Activated T-helper 9 cell treated with anti-CD3 and anti-CD28 coated beads, Interleukin-2, amount 50 U/mL, for 16 hours (primary cell): Measurements from ENCODE around the gene MEGF10.
"Not testable (repeated sequence)": the region's sequence is repeated elsewhere in the genome, so short reads cannot be mapped to it uniquely, and the experiment has no call there.

Experiments
- DNase-seq: peaks from one replicate; pipeline ENCODE4 v3.0.0-alpha.2; 2020; ENCODE audit warnings: low read depth

Gene MEGF10

GRCh38 chr5:127290019-127290945 is at the start of gene MEGF10:
Gene MEGF10, plus strand, starts transcription at chr5:127290796. Its CDS starts 40,513 bp downstream, at chr5:127331309.
- no peak for DNase-seq

GRCh38 chr5:127243011-127243410 is 47.6 kb upstream of the MEGF10 start:
- no peak for DNase-seq

GRCh38 chr5:127254729-127255284 is 35.8 kb upstream of the MEGF10 start:
- DNase-seq, result no peak

GRCh38 chr5:127256886-127257597 is 33.6 kb upstream of the MEGF10 start:
- no peak for DNase-seq

GRCh38 chr5:127260686-127261085 is 29.9 kb upstream of the MEGF10 start:
- no peak for DNase-seq

- not testable (repeated sequence) for DNase-seq
Measured at GRCh38 chr5:127265473-127265872, 25.1 kb upstream of the MEGF10 start.

- not testable (repeated sequence) for DNase-seq
Measured at GRCh38 chr5:127268342-127268741, 22.3 kb upstream of the MEGF10 start.

- not testable (repeated sequence) for DNase-seq
Measured at GRCh38 chr5:127270713-127271112, 19.9 kb upstream of the MEGF10 start.

- DNase-seq, result no peak
Measured at GRCh38 chr5:127275641-127276193, 14.9 kb upstream of the MEGF10 start.

GRCh38 chr5:127280491-127281220 is 9.9 kb upstream of the MEGF10 start:
- DNase-seq, result no peak

GRCh38 chr5:127281609-127282008 is 9.0 kb upstream of the MEGF10 start:
- no peak for DNase-seq

- no peak for DNase-seq
Measured at GRCh38 chr5:127288676-127289075, 1.9 kb upstream of the MEGF10 start.

- no peak for DNase-seq
Measured at GRCh38 chr5:127290946-127291693, 524 bp downstream of the MEGF10 start.

GRCh38 chr5:127292030-127292735 is 1.6 kb downstream of the MEGF10 start:
- no peak for DNase-seq

- DNase-seq, result no peak
Measured at GRCh38 chr5:127293373-127293772, 2.8 kb downstream of the MEGF10 start.

- no peak for DNase-seq
Measured at GRCh38 chr5:127294829-127295228, 4.2 kb downstream of the MEGF10 start.

- DNase-seq, result no peak
Measured at GRCh38 chr5:127295454-127295853, 4.9 kb downstream of the MEGF10 start.

GRCh38 chr5:127296321-127296720 is 5.7 kb downstream of the MEGF10 start:
- DNase-seq, result no peak

- not testable (repeated sequence) for DNase-seq
Measured at GRCh38 chr5:127296894-127297293, 6.3 kb downstream of the MEGF10 start.

- DNase-seq, result no peak
Measured at GRCh38 chr5:127297348-127298035, 6.9 kb downstream of the MEGF10 start.
